Liver (tissue), 3 donors: Measurements from ENCODE around the gene KLHDC8A.

Experiments used
- ATF3 ChIP-seq: IDR thresholded peaks from 2 replicates; pipeline ENCODE4 v1.6.1; 2016; ENCODE audit warnings: antibody characterized with exemption
- CTCF ChIP-seq: fragments of 150-350 bp; IDR thresholded peaks from 2 replicates; pipeline ENCODE4 v1.5.1; 2017; ENCODE audit warnings: improper control_type of control experiment, low read depth, low read length; ENCODE audit not compliant: missing input control
- EGR1 ChIP-seq, 2 donors: IDR thresholded peaks; 2 replicates each; pipeline ENCODE4 v1.6.1; 2016 to 2018; ENCODE audit warnings: antibody characterized with exemption in 2 of 2, low read depth in 2 of 2
- FOXA1 ChIP-seq: IDR thresholded peaks from 2 replicates; pipeline ENCODE4 v1.6.1; 2016; ENCODE audit warnings: antibody characterized with exemption
- JUND ChIP-seq, 2 donors: IDR thresholded peaks; 2 replicates each; pipeline ENCODE4 v1.6.1; 2016; ENCODE audit warnings: antibody characterized with exemption in 2 of 2
- RAD21 ChIP-seq, 2 donors: IDR thresholded peaks; 2 replicates each; pipeline ENCODE4 v1.6.1; 2016; ENCODE audit warnings: antibody characterized with exemption in 2 of 2, mild to moderate bottlenecking in 2 of 2
- donor health status: healthy.
- donor health status: healthy.

DNA sequence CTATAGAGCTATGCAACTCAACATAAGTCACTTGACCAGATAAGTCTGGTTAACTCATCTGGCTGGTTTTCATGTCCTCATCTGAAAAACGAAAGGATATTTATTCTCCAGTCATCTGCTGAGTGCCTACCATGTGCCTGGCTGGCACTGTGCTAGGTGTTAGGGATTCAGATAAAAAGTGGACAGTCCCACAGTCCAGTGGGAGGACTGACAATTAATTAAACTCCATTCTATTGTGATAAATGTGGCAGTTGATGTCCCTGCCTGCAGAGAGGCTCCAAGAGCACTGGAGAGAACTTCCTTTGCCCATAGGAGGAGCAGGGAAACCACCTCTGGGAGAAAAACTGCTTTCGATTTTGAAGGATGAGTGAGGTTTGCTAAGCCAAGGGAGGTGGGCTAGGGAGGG is 40.6 kb downstream of the KLHDC8A start:
- TF ChIP-seq CTCF (no peak), JUND (IDR thresholded peaks at IDR 0.05) (no peak), ATF3 (no peak), EGR1 (IDR thresholded peaks at IDR 0.05; ENCODE audit: low read depth in 2 of 2) (no peak), FOXA1 (no peak), RAD21 (IDR thresholded peaks at IDR 0.05) (no peak)
